GM23338 (cell line): Measurements from ENCODE around the gene PIK3C2G. TPM values are rescaled to one million over a fixed set of nuclear protein-coding genes. Genes with fewer than 3 reads are reported as not detected.

Experiments
- ATAC-seq: fragments of 200-7000 bp; cut with Tn5 transposase; 3 replicates; pipeline ENCODE4 v1.9.1; 2020
- DNase-seq: peaks from one replicate; pipeline ENCODE4 v3.0.0-alpha.2; 2015; ENCODE audit warnings: low spot score
- H2AFZ ChIP-seq: fragments of 200-600 bp; sonication (generic); 2 replicates; pipeline ENCODE4 v1.8.0; 2016; ENCODE audit warnings: antibody characterized with exemption, mild to moderate bottlenecking, moderate library complexity
- H3F3A ChIP-seq: fragments of 200-600 bp; sonication (generic); replicated peaks from 2 replicates; pipeline ENCODE4 v1.8.0; 2017; ENCODE audit warnings: antibody characterized with exemption, mixed run types, low read depth
- H3K27ac ChIP-seq: fragments of 200-600 bp; sonication (generic); 2 replicates; pipeline ENCODE4 v1.6.1; 2016; ENCODE audit warnings: low read depth
- H3K27me3 ChIP-seq: fragments of 200-600 bp; sonication (generic); 2 replicates; pipeline ENCODE4 v1.8.0; 2016; ENCODE audit warnings: mild to moderate bottlenecking, mixed run types, moderate library complexity; ENCODE audit not compliant: insufficient read depth
- H3K36me3 ChIP-seq: fragments of 200-600 bp; sonication (generic); 2 replicates; pipeline ENCODE4 v1.8.0; 2016; ENCODE audit warnings: mild to moderate bottlenecking; ENCODE audit not compliant: insufficient read depth
- H3K4me1 ChIP-seq: fragments of 200-600 bp; sonication (generic); 2 replicates; pipeline ENCODE4 v1.8.0; 2016; ENCODE audit warnings: mild to moderate bottlenecking, moderate library complexity; ENCODE audit not compliant: insufficient read depth
- H3K4me2 ChIP-seq: fragments of 200-600 bp; sonication (generic); 2 replicates; pipeline ENCODE4 v1.7.1; 2017; ENCODE audit warnings: mixed run types
- H3K4me3 ChIP-seq: fragments of 200-600 bp; sonication (generic); 2 replicates; pipeline ENCODE4 v1.6.1; 2016; ENCODE audit warnings: mixed run types
- H3K79me2 ChIP-seq: fragments of 200-600 bp; sonication (generic); replicated peaks from 2 replicates; pipeline ENCODE4 v1.8.0; 2017; ENCODE audit warnings: mild to moderate bottlenecking; ENCODE audit not compliant: insufficient read depth
- H3K9me2 ChIP-seq: fragments of 200-600 bp; sonication (generic); 2 replicates; pipeline ENCODE4 v1.8.0; 2017; ENCODE audit not compliant: insufficient read depth
- H4K20me1 ChIP-seq: fragments of 200-600 bp; sonication (generic); replicated peaks from 2 replicates; pipeline ENCODE4 v1.8.0; 2017; ENCODE audit warnings: mild to moderate bottlenecking; ENCODE audit not compliant: insufficient read depth
- H3K27ac Mint-ChIP-seq: 2 replicates; pipeline ENCODE4 v1.8.0; 2020; ENCODE audit warnings: inconsistent platforms, mild to moderate bottlenecking, moderate library complexity, mixed read lengths
- H3K27me3 Mint-ChIP-seq: 3 replicates; pipeline ENCODE4 v1.8.0; 2022; ENCODE audit warnings: low read depth, mild to moderate bottlenecking, moderate library complexity, mixed read lengths, inconsistent platforms; ENCODE audit not compliant: insufficient read depth, poor library complexity
- H3K36me3 Mint-ChIP-seq: 3 replicates; pipeline ENCODE4 v1.8.0; 2021; ENCODE audit warnings: low read depth, mild to moderate bottlenecking, inconsistent platforms, moderate library complexity, mixed read lengths
- H3K4me1 Mint-ChIP-seq: 3 replicates; pipeline ENCODE4 v1.8.0; 2020; ENCODE audit warnings: mild to moderate bottlenecking, inconsistent platforms, mixed read lengths
- H3K4me3 Mint-ChIP-seq: 3 replicates; pipeline ENCODE4 v1.8.0; 2021; ENCODE audit warnings: moderate library complexity, mild to moderate bottlenecking, inconsistent platforms, mixed read lengths
- H3K9me3 Mint-ChIP-seq: 3 replicates; pipeline ENCODE4 v1.8.0; 2020; ENCODE audit warnings: moderate library complexity, mild to moderate bottlenecking, inconsistent platforms, mixed read lengths
- CREB1 ChIP-seq: fragments of 250-450 bp; sonication (Bioruptor Pico); IDR thresholded peaks from 2 replicates; pipeline ENCODE4 v1.5.0; 2020; ENCODE audit warnings: low read depth, mild to moderate bottlenecking, moderate library complexity
- CTCF ChIP-seq, 2 experiments: fragments of 200-600 bp in 1 of 2; sonication (generic) in 1 of 2; conservative IDR thresholded peaks; 2 replicates each; pipeline versions ENCODE4 v1.5.1 to v1.6.1; 2016 to 2017; ENCODE audit warnings: antibody characterized with exemption in 2 of 2, low read depth in 2 of 2, mild to moderate bottlenecking in 2 of 2, moderate library complexity in 1 of 2
- EZH2phosphoT487 ChIP-seq: fragments of 200-600 bp; sonication (generic); IDR thresholded peaks from one replicate; pipeline ENCODE4 v1.8.1; 2018; ENCODE audit warnings: antibody characterized with exemption; ENCODE audit not compliant: unreplicated experiment
- JUNB ChIP-seq: IDR thresholded peaks from one replicate; pipeline ENCODE4 v1.6.1; 2016; ENCODE audit warnings: antibody characterized with exemption; ENCODE audit not compliant: unreplicated experiment
- NANOG ChIP-seq: IDR thresholded peaks from 2 replicates; pipeline ENCODE4 v1.6.1; 2016; ENCODE audit warnings: antibody characterized with exemption, borderline replicate concordance
- POLR2AphosphoS5 ChIP-seq: IDR thresholded peaks from 2 replicates; pipeline ENCODE4 v1.6.1; 2016; ENCODE audit warnings: antibody characterized with exemption, low read depth
- STAT1 ChIP-seq: IDR thresholded peaks from one replicate; pipeline ENCODE4 v1.6.1; 2016; ENCODE audit warnings: antibody characterized with exemption; ENCODE audit not compliant: unreplicated experiment
- ZNF114 ChIP-seq: fragments of 250-450 bp; sonication (Bioruptor Pico); IDR thresholded peaks from 2 replicates; pipeline ENCODE4 v1.5.0; 2020; ENCODE audit warnings: mild to moderate bottlenecking, moderate library complexity
- ZNF331 ChIP-seq: fragments of 250-450 bp; sonication (Bioruptor Pico); IDR thresholded peaks from 2 replicates; pipeline ENCODE4 v1.5.0; 2020; ENCODE audit warnings: low read depth, mild to moderate bottlenecking, moderate library complexity
- polyA plus RNA-seq: library from polyadenylated mRNA; unstranded; fragments of >200 nt; fragmentation: Nextera tagmentation; extraction: Ambion mirVana; gene quantifications from 2 replicates; pipeline ENCODE4 v1.2.1, GENCODE V29; 2016
- total RNA-seq: library from RNA; depleted of rRNA; stranded (reverse); fragments of >200 nt; shearing (Covaris generic); gene quantifications from 2 replicates; pipeline ENCODE4 v1.2.3, GENCODE V29; 2014
- TF ChIP-seq, protein P1 (sequence below): IDR thresholded peaks from one replicate; pipeline ENCODE4 v1.6.1; 2018; ENCODE audit warnings: antibody characterized with exemption; ENCODE audit not compliant: unreplicated experiment
- TF ChIP-seq, protein P2 (sequence below): fragments of 250-450 bp; sonication (Bioruptor Pico); IDR thresholded peaks from 2 replicates; pipeline ENCODE4 v1.5.0; 2020; ENCODE audit warnings: mild to moderate bottlenecking, moderate library complexity

PIK3C2G gene
- total and polyA plus RNA-seq, 2 experiments from 2014 or later: not detected

DNA sequence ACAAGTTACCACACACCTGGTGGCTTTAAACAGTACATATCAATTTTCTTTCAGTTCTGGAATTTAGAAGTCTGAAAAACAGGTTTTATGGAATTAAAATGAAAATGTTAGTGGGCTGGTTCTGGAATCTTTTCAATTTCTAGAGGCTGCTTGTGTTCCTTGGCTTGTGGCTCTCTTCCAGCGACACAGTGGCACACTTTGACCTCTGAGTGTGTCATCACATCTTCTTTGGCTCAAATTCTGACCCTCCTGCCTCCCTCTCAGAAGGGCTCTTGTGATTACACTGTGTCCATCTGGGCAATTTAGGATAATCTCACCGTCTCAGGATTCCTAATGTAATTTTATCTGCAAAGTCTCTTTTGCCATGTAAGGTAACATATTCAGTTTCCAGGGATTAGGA lies 306.5 kb downstream of the PIK3C2G start:
- Histone ChIP-seq H3K4me2 (no peak overlapping the region), H3K36me3 (no peaks in the 10 kb centered on the region), H3K9me2 (no peaks in the 10 kb centered on the region), H3F3A (no peaks in the 10 kb centered on the region), H3K4me3 (no peak overlapping the region), H3K4me1 (no peaks in the 10 kb centered on the region), H2AFZ (no peak overlapping the region), H4K20me1 (no peaks in the 10 kb centered on the region), H3K27me3 (no peaks in the 10 kb centered on the region), H3K27ac (no peak overlapping the region), H3K79me2 (no peaks in the 10 kb centered on the region)
- Mint-ChIP-seq H3K4me1 (no peaks in the 10 kb centered on the region), H3K36me3 (no peaks in the 10 kb centered on the region), H3K4me3 (no peak overlapping the region), H3K27ac (no peak overlapping the region), H3K27me3 (no peaks in the 10 kb centered on the region), H3K9me3 (no peaks in the 10 kb centered on the region)
- TF ChIP-seq NANOG (no peak), STAT1 (no peak)
- no peak for DNase-seq
- ATAC-seq: no peak

- H3K4me3 ChIP-seq: no peak overlapping the region
- H3K36me3 Mint-ChIP-seq: no peaks in the 10 kb centered on the region
- H3K36me3 ChIP-seq: no peaks in the 10 kb centered on the region
- H3K4me3 Mint-ChIP-seq: no peak overlapping the region
- H4K20me1 ChIP-seq: no peaks in the 10 kb centered on the region
- H3F3A ChIP-seq: no peaks in the 10 kb centered on the region
- no peaks in the 10 kb centered on the region for H3K27me3 ChIP-seq
- ATAC-seq (no peak), DNase-seq (no peak)
- H3K9me2 ChIP-seq: no peaks in the 10 kb centered on the region
- no peaks in the 10 kb centered on the region for H3K27me3 Mint-ChIP-seq
- H3K9me3 Mint-ChIP-seq: no peaks in the 10 kb centered on the region
- no peak overlapping the region for H3K4me2 ChIP-seq
- H3K4me1 ChIP-seq: no peaks in the 10 kb centered on the region
- no peaks in the 10 kb centered on the region for H3K4me1 Mint-ChIP-seq
- H2AFZ ChIP-seq: no peak overlapping the region
- H3K27ac Mint-ChIP-seq: no peak overlapping the region
- no peaks in the 10 kb centered on the region for H3K79me2 ChIP-seq
- no peak overlapping the region for H3K27ac ChIP-seq
- TF ChIP-seq ZNF114: no peak
- TF ChIP-seq JUNB: no peak
- no peak for TF ChIP-seq CREB1
- no peak for TF ChIP-seq EZH2phosphoT487
- no peak for TF ChIP-seq POLR2AphosphoS5
- no peak for TF ChIP-seq NANOG
- TF ChIP-seq STAT1: no peak
- no peak for TF ChIP-seq CTCF (conservative IDR thresholded peaks at IDR 0.05; ENCODE audit: low read depth in 2 of 2)
- TF ChIP-seq, protein P1, sequence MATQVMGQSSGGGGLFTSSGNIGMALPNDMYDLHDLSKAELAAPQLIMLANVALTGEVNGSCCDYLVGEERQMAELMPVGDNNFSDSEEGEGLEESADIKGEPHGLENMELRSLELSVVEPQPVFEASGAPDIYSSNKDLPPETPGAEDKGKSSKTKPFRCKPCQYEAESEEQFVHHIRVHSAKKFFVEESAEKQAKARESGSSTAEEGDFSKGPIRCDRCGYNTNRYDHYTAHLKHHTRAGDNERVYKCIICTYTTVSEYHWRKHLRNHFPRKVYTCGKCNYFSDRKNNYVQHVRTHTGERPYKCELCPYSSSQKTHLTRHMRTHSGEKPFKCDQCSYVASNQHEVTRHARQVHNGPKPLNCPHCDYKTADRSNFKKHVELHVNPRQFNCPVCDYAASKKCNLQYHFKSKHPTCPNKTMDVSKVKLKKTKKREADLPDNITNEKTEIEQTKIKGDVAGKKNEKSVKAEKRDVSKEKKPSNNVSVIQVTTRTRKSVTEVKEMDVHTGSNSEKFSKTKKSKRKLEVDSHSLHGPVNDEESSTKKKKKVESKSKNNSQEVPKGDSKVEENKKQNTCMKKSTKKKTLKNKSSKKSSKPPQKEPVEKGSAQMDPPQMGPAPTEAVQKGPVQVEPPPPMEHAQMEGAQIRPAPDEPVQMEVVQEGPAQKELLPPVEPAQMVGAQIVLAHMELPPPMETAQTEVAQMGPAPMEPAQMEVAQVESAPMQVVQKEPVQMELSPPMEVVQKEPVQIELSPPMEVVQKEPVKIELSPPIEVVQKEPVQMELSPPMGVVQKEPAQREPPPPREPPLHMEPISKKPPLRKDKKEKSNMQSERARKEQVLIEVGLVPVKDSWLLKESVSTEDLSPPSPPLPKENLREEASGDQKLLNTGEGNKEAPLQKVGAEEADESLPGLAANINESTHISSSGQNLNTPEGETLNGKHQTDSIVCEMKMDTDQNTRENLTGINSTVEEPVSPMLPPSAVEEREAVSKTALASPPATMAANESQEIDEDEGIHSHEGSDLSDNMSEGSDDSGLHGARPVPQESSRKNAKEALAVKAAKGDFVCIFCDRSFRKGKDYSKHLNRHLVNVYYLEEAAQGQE: no peak
- TF ChIP-seq, protein P2, sequence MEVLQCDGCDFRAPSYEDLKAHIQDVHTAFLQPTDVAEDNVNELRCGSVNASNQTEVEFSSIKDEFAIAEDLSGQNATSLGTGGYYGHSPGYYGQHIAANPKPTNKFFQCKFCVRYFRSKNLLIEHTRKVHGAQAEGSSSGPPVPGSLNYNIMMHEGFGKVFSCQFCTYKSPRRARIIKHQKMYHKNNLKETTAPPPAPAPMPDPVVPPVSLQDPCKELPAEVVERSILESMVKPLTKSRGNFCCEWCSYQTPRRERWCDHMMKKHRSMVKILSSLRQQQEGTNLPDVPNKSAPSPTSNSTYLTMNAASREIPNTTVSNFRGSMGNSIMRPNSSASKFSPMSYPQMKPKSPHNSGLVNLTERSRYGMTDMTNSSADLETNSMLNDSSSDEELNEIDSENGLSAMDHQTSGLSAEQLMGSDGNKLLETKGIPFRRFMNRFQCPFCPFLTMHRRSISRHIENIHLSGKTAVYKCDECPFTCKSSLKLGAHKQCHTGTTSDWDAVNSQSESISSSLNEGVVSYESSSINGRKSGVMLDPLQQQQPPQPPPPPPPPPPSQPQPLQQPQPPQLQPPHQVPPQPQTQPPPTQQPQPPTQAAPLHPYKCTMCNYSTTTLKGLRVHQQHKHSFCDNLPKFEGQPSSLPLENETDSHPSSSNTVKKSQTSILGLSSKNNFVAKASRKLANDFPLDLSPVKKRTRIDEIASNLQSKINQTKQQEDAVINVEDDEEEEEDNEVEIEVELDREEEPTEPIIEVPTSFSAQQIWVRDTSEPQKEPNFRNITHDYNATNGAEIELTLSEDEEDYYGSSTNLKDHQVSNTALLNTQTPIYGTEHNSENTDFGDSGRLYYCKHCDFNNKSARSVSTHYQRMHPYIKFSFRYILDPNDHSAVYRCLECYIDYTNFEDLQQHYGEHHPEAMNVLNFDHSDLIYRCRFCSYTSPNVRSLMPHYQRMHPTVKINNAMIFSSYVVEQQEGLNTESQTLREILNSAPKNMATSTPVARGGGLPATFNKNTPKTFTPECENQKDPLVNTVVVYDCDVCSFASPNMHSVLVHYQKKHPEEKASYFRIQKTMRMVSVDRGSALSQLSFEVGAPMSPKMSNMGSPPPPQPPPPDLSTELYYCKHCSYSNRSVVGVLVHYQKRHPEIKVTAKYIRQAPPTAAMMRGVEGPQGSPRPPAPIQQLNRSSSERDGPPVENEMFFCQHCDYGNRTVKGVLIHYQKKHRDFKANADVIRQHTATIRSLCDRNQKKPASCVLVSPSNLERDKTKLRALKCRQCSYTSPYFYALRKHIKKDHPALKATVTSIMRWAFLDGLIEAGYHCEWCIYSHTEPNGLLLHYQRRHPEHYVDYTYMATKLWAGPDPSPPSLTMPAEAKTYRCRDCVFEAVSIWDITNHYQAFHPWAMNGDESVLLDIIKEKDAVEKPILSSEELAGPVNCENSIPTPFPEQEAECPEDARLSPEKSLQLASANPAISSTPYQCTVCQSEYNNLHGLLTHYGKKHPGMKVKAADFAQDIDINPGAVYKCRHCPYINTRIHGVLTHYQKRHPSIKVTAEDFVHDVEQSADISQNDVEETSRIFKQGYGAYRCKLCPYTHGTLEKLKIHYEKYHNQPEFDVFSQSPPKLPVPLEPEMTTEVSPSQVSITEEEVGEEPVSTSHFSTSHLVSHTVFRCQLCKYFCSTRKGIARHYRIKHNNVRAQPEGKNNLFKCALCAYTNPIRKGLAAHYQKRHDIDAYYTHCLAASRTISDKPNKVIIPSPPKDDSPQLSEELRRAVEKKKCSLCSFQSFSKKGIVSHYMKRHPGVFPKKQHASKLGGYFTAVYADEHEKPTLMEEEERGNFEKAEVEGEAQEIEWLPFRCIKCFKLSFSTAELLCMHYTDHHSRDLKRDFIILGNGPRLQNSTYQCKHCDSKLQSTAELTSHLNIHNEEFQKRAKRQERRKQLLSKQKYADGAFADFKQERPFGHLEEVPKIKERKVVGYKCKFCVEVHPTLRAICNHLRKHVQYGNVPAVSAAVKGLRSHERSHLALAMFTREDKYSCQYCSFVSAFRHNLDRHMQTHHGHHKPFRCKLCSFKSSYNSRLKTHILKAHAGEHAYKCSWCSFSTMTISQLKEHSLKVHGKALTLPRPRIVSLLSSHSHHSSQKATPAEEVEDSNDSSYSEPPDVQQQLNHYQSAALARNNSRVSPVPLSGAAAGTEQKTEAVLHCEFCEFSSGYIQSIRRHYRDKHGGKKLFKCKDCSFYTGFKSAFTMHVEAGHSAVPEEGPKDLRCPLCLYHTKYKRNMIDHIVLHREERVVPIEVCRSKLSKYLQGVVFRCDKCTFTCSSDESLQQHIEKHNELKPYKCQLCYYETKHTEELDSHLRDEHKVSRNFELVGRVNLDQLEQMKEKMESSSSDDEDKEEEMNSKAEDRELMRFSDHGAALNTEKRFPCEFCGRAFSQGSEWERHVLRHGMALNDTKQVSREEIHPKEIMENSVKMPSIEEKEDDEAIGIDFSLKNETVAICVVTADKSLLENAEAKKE (CRISPR knock-in tag): no peak
- no peak for TF ChIP-seq ZNF331 (CRISPR knock-in tag)
These were observed 309.2 kb downstream of the PIK3C2G start for GRCh38 chr12:18570543-18570942.
